Mesodermal cell (in vitro differentiated cells): ENCODE data around the gene VPS54. TPM values are rescaled to one million over a fixed set of nuclear protein-coding genes. Genes with fewer than 3 reads are reported as not detected.
A peak's percentile ranks its signal among the peaks of the same experiment; 100 is the strongest.

ENCODE experiments used
- H3K27ac ChIP-seq: 2 replicates; pipeline ENCODE4 v1.7.0; 2013; ENCODE audit warnings: mild to moderate bottlenecking, low read depth, low read length, moderate library complexity; ENCODE audit not compliant: severe bottlenecking
- H3K36me3 ChIP-seq: 2 replicates; pipeline ENCODE4 v1.7.1; 2013; ENCODE audit warnings: mild to moderate bottlenecking, low read length, moderate library complexity; ENCODE audit not compliant: control insufficient read depth, insufficient read depth
- H3K4me1 ChIP-seq: one replicate; pipeline ENCODE4 v1.7.1; 2013; ENCODE audit warnings: mild to moderate bottlenecking, low read length; ENCODE audit not compliant: insufficient read depth, control insufficient read depth, poor library complexity, severe bottlenecking
- H3K4me3 ChIP-seq: 2 replicates; pipeline ENCODE4 v1.7.0; 2013; ENCODE audit warnings: low read length, control low read depth, mild to moderate bottlenecking; ENCODE audit not compliant: insufficient read depth, poor library complexity, severe bottlenecking; ENCODE audit errors: extremely low read depth
- H3K9me3 ChIP-seq: 2 replicates; pipeline ENCODE4 v1.7.1; 2013; ENCODE audit warnings: mild to moderate bottlenecking, low read length, moderate library complexity; ENCODE audit not compliant: control insufficient read depth
- WGBS, 2 experiments: methylation state at CpG; one replicate each; pipeline ENCODE4 v1.1.5; 2013; ENCODE audit warnings: missing lambda C conversion rate in 2 of 2; ENCODE audit not compliant: insufficient coverage in 2 of 2; 5-methylcytosine and 5-hydroxymethylcytosine counted together
- polyA plus RNA-seq, 2 experiments: library from polyadenylated mRNA; stranded (reverse); fragments of 50-300 nt; gene quantifications; one replicate each; pipeline ENCODE4 v1.2.3, GENCODE V29; 2013

VPS54 gene, protein sequence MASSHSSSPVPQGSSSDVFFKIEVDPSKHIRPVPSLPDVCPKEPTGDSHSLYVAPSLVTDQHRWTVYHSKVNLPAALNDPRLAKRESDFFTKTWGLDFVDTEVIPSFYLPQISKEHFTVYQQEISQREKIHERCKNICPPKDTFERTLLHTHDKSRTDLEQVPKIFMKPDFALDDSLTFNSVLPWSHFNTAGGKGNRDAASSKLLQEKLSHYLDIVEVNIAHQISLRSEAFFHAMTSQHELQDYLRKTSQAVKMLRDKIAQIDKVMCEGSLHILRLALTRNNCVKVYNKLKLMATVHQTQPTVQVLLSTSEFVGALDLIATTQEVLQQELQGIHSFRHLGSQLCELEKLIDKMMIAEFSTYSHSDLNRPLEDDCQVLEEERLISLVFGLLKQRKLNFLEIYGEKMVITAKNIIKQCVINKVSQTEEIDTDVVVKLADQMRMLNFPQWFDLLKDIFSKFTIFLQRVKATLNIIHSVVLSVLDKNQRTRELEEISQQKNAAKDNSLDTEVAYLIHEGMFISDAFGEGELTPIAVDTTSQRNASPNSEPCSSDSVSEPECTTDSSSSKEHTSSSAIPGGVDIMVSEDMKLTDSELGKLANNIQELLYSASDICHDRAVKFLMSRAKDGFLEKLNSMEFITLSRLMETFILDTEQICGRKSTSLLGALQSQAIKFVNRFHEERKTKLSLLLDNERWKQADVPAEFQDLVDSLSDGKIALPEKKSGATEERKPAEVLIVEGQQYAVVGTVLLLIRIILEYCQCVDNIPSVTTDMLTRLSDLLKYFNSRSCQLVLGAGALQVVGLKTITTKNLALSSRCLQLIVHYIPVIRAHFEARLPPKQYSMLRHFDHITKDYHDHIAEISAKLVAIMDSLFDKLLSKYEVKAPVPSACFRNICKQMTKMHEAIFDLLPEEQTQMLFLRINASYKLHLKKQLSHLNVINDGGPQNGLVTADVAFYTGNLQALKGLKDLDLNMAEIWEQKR
- 30.0 TPM for polyA plus RNA-seq (2013, experiment 1 of 2)
- polyA plus RNA-seq (2013, experiment 2 of 2): 31.9 TPM

- Histone ChIP-seq H3K4me3 (peak within 1 kb of the TSS; percentile 71), H3K9me3 (no peaks in the 10 kb centered on the region), H3K27ac (peak within 1 kb of the TSS; percentile 93), H3K36me3 (no peaks in the 10 kb centered on the region), H3K4me1 (peaks cover 11% of the 10 kb centered on the region)
- WGBS, 2 experiments: 1 to 3% methylated on average over 63 to 69 of the region's 77 CpGs
Measured at GRCh38 chr2:64019083-64019974, at the start of gene VPS54. TSS of gene VPS54 (minus strand) at chr2:64019428. CDS start at chr2:63983999, 35,429 bp downstream.

DNA sequence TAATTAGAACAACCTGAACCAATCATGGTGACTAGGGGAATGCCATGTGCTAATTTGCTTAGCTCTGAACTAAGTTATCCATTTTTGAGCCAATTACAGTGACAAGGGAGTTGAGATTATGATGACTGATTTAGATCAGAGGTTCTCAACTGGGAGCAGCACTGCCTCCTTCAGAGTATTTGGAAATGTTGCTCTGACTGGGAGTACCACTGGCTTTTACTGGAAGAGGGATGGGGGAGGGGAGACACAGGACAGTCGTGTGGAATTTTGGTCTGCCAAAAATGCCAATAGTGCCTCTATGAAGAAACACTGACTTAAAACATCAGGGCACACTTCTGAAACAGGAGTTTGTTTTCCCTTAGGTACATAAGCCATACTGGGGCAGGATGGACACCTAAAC is 48.1 kb upstream of the VPS54 start:
- Histone ChIP-seq H3K36me3 (no peaks in the 10 kb centered on the region), H3K9me3 (no peaks in the 10 kb centered on the region), H3K27ac (no peak overlapping the region), H3K4me1 (peaks cover 25% of the 10 kb centered on the region), H3K4me3 (no peak overlapping the region)
- 57 to 67% methylated on average over 1 of the region's 1 CpG for WGBS, 2 experiments

- no peaks in the 10 kb centered on the region for H3K9me3 ChIP-seq
Measured at GRCh38 chr2:64065516-64065915, 46.3 kb upstream of the VPS54 start.

GRCh38 chr2:64063924-64064331 is 44.7 kb upstream of the VPS54 start:
- H3K9me3 ChIP-seq: no peaks in the 10 kb centered on the region
- WGBS, 2 experiments: 70 to 76% methylated on average over 4 of the region's 4 CpGs
- H3K4me3 ChIP-seq: no peak overlapping the region
- H3K4me1 ChIP-seq: peaks cover 25% of the 10 kb centered on the region
- no peaks in the 10 kb centered on the region for H3K36me3 ChIP-seq
- peak overlapping the region; percentile 89 for H3K27ac ChIP-seq

More at GRCh38 chr2:64065516-64065915, 46.3 kb upstream of the VPS54 start:
- no peak overlapping the region for H3K27ac ChIP-seq
- H3K4me3 ChIP-seq: no peak overlapping the region
- peaks cover 25% of the 10 kb centered on the region for H3K4me1 ChIP-seq
- no peaks in the 10 kb centered on the region for H3K36me3 ChIP-seq
- WGBS, 2 experiments: 94 to 100% methylated on average over 3 to 6 of the region's 6 CpGs

- no peak overlapping the region for H3K4me3 ChIP-seq
- H3K36me3 ChIP-seq: no peaks in the 10 kb centered on the region
- peak overlapping the region; percentile 89 for H3K27ac ChIP-seq
- peaks cover 25% of the 10 kb centered on the region for H3K4me1 ChIP-seq
- 100% methylated on average over 1 of the region's 3 CpGs for WGBS, 2 experiments
- H3K9me3 ChIP-seq: no peaks in the 10 kb centered on the region
Measured at GRCh38 chr2:64063454-64063853, 44.2 kb upstream of the VPS54 start.

DNA sequence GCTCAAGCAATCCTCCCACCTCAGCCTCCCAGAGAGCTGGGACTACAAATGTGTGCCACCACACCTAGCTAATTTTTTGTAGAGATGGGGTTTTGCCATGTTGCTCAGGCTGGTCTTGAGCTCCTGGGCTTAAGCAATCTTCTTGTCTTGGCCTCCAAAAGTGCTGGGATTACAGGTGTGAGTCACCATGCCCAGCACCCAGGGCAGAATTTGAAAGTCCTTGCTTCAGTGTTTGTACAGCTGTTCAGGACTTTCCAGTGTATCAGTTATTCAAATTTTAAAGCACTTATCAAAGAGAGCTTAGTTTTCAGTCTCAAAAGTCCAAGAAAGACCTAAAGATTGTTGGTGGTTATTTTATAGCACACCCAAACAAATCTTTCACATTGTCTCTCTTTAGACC is 43.6 kb upstream of the VPS54 start:
- H3K36me3 ChIP-seq: no peaks in the 10 kb centered on the region
- H3K4me1 ChIP-seq: peaks cover 25% of the 10 kb centered on the region
- no peaks in the 10 kb centered on the region for H3K9me3 ChIP-seq
- no peak overlapping the region for H3K4me3 ChIP-seq
- no peak overlapping the region for H3K27ac ChIP-seq

DNA sequence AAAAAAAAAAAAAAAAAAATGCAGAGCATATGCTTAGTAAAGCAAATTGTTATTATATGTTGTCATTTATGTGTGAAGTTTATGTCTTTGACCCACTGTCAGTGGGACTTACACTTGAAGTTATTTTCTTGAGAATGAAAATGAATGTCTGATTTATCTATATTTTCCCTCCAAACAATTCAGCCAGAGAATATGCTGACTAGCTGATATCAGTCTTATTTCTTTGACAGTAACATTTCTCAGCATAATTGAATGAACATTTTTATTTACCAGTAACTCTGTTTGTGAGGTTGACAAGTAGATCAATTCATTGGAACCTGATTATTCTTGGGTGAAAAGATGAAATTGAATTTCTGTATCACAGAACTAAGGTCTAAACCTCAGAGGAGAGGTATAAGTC is 40.0 kb upstream of the VPS54 start:
- H3K4me3 ChIP-seq: no peak overlapping the region
- H3K9me3 ChIP-seq: no peaks in the 10 kb centered on the region
- H3K27ac ChIP-seq: no peak overlapping the region
- peaks cover 19% of the 10 kb centered on the region for H3K4me1 ChIP-seq
- H3K36me3 ChIP-seq: no peaks in the 10 kb centered on the region

- no peaks in the 10 kb centered on the region for H3K36me3 ChIP-seq
- no peaks in the 10 kb centered on the region for H3K4me1 ChIP-seq
- H3K9me3 ChIP-seq: no peaks in the 10 kb centered on the region
- no peak overlapping the region for H3K4me3 ChIP-seq
- H3K27ac ChIP-seq: no peak overlapping the region
- WGBS, 2 experiments: no CpG with 5 or more reads among the region's 2 CpGs
Measured at GRCh38 chr2:64056021-64056420, 36.8 kb upstream of the VPS54 start.

DNA sequence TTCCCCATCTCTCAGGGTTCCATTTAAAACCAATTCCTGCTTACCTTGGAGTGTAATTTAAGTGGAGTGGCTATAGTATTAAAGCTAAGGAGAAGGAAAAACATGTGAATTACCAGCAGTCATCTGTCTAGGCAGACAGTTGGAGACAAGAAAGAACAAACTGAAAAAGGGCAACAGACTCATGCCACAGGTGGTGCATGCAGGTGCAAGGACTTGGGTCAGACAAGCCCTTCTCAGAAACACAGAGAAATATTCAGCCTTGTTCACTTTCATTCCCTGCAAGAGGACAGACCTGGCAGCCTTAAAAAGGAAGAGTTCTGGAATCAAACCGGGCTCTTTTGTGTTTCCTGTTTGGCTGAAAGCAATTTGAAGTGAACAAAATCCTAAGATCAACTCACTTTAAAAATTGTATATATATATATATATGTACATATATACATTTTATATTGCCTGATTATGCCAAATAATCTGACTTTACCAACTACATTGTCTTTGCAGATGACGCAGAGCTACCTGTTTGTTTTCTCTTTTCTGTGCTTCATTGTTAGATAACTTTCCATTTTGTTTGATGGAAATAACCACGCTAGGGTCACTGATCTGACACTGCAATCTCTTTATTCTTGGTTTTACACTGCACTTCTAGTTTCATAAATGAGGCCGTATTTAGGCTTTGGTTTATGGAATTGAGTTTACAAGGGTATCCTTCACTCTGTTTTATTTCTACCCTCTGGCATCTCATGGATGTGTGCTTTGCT is 35.1 kb upstream of the VPS54 start:
- H3K27ac ChIP-seq: no peak overlapping the region
- WGBS, 2 experiments: no CpG with 5 or more reads among the region's 4 CpGs

More for the DNA sequence above, 35.1 kb upstream of the VPS54 start:
- H3K36me3 ChIP-seq: no peaks in the 10 kb centered on the region
- no peak overlapping the region for H3K4me3 ChIP-seq
- no peaks in the 10 kb centered on the region for H3K4me1 ChIP-seq
- no peaks in the 10 kb centered on the region for H3K9me3 ChIP-seq
